HS-5 (cell line): ENCODE measurements around the gene BCAS1.
"Not testable (repeated sequence)": the region's sequence is repeated elsewhere in the genome, so short reads cannot be mapped to it uniquely, and the experiment has no call there.

Experiments
- DNase-seq: peaks from one replicate; pipeline ENCODE4 v3.0.0-alpha.2; 2012; ENCODE audit warnings: low read depth

The BCAS1 gene

DNA sequence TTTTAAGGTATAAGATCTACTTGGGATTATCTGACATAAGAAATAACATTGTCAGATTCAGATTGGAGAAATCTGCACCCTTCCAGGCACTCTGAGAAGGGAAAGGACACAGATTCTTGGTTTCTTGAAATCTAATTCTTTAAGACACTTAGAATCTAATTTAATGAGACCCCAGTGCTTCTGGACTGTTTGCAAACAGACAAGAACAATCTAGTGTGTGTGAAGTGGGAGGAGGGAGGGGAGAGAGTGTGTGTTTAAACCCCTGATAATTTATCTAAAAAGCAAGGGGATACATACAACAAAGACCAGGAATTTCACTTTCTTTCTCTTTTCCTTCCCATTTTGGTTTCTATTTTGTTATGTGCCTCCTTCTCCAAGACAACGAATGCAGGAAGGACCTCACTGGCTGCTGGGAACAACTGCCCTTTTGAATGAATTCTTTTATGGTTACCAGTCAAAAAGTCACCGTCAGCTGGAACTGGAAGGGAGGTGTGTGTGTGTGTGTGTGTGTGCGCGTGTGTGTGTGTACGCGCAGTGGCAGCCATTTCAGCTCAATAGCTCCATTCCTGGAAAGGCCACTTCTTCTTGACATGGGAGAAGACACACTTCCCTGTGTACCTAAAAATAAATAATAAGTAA, 129.4 kb downstream of the BCAS1 start:
- peak; percentile 98 for DNase-seq

DNA sequence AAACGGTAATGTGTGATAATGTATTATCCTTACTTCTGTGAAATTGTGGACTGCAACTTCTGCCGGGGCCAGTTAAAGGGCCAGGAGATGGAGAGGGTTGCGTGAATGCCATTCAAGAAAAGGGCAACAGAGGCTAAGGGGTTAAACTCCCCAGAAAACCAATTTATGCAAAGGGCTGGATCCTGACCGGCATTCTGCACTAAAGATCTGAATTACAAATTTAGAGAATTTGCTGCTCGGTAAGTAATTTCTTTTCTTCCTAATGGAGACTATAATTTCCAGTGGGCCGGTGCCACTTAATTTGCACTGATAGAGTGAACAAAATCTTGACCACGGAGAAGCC, 130.1 kb downstream of the BCAS1 start:
- DNase-seq, result no peak

GRCh38 chr20:53939572-53940359, 130.6 kb downstream of the BCAS1 start:
- peak; percentile 100 for DNase-seq

DNA sequence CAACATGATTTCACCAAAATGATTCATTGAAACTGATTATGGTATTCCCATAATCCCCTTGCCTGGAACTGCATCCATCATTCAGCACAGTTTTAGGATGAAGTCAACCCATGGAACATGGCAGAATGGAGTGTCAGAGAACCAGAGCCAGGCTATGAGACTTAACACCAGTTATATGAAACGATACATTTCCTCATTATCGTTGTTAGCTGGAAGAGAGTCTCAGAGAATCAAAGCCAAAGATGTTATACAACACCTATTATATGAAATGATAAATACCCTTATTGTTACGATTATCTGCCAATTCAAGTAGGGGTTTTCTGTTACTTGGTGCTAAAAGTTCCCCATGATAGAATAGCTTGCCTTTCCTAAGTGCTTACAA, 131.2 kb downstream of the BCAS1 start:
- no peak for DNase-seq

- DNase-seq, result no peak
Observed at GRCh38 chr20:53938739-53939138, 131.7 kb downstream of the BCAS1 start.

DNA sequence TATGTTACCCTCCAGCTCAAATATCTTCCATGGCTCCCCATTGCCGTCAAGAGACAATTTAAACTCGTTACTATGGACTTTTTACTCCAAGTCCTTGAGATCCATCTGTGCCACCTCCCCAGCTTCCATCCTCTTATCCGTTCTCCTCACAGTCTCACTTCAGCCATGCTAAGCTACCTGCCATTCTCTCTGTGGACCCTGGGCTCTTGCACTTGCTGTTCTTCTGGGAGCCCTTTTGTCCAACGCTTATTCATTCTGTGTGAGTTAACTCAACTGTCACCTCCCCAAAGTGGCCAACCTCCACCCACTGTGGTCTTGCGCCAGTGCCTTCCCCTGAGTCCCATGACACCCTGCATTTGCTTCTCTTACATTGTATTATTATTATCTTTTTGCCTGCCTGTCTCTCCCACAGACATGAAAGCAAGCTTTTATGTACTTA, 132.4 kb downstream of the BCAS1 start:
- DNase-seq, result no peak

- DNase-seq, result no peak
Observed at GRCh38 chr20:53937339-53937741, 133.1 kb downstream of the BCAS1 start.

DNA sequence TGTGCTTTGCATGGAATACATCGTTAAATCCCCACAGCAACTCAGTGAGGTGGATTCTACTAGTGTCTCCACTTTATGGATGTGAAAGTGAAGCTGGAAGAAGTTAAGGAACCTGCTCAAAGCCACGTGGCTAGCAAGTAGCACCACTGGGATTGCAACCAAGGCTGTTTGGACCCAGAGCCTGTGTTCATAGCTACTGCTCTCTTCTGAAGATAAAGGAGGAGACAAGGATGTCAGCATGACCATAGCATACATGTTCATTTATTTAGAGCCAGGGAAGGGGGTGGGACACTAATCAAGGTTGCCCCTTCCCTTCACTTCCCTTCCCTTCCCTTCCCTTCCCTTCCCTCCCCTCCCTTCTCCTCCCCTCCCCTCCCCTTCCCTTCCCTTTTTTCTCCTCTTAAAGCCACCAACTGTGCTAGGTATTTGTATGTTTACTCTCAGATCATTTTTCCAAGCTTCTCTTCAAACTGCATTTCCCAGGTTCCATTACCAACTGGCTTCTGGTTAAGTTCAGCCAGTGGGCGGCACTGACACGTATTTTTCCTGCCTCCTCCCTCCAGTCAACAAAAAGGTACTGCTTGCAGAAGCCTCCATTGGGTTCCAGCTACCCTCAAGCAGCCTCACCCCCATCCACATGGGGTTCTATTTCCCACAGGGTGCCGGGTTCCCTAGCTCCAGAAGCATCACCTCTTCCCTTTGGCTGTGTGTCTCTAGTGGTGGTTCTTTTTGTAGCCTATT, 134.9 kb downstream of the BCAS1 start:
- no peak for DNase-seq

- DNase-seq, result peak; percentile 99
Observed at GRCh38 chr20:53934421-53935343, 135.7 kb downstream of the BCAS1 start.

GRCh38 chr20:53933232-53933846, 137.1 kb downstream of the BCAS1 start:
- DNase-seq, result no peak

GRCh38 chr20:53932655-53933192, 137.7 kb downstream of the BCAS1 start:
- not testable (repeated sequence) for DNase-seq

GRCh38 chr20:53931597-53931996, 138.8 kb downstream of the BCAS1 start:
- DNase-seq, result no peak

GRCh38 chr20:53930651-53931504, 139.5 kb downstream of the BCAS1 start:
- peak; percentile 94 for DNase-seq

DNA sequence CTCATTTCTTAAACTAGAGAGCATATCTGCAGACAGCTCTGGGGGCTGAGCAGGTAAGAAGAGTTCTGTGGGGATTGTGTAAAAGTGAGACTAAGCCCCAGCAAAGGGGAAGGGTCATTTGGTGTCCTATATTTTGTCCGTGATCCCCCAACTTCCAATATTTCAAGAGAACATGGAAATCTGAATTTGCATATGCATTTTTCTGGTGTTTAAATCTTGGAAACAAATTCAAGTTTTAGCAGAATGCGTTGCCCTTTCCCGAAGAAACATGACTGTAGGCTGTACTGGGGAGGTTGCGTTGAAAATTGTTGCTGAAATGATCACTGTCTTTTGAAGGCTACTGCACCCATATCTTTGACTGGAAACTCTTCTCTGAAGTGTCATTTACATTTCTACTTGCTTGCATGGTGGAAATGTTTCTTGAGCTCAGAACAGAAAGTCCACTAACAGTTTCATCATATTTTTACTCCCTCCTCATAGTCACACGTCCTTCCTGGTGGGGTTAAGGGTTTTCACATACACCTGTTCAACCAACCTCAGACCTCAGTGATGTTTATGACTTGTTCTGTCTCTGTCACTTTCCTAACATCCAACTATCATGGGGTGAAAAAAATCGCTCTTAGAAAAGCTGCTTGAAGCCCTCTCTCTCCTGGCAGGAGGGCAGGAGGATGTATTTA, 140.3 kb downstream of the BCAS1 start:
- no peak for DNase-seq

DNA sequence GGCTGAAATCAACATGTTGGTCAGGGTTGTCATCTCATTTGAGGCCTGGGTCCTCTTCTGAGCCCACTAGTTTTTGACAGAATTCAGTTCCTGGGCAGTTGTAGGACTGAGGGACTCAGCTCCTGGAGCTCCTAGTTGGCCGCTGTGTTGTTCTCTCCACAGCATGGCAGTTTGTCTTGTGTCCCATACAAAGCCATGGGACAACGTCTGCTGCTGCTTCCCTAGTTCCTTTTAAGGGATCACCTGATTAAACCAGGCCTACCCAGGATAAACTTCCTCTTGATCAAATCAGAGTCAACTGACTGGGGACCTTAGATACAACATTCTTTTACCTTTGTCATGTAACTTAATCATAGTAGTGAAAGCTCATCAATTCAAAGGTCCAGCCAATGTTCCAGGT, 141.0 kb downstream of the BCAS1 start:
- no peak for DNase-seq

DNA sequence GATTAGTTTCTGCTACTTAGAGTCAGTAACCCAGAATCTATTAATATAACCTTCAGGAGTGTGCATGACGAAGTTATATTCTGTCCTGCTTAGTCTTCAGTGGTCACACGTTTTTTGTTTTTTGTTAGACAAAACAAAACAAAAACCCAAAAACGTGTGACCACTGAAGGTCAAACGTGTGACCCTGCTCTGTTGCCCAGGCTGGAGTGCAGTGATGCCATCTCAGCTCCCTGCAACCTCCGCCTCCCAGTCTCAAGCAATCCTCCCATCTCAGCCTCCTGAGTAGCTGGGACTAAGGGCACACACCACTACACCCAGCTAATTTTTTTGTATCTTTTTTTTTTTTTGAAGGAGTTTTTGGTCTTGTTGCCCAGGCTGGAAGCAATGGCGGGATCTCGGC, 142.4 kb downstream of the BCAS1 start:
- DNase-seq, result no peak

DNA sequence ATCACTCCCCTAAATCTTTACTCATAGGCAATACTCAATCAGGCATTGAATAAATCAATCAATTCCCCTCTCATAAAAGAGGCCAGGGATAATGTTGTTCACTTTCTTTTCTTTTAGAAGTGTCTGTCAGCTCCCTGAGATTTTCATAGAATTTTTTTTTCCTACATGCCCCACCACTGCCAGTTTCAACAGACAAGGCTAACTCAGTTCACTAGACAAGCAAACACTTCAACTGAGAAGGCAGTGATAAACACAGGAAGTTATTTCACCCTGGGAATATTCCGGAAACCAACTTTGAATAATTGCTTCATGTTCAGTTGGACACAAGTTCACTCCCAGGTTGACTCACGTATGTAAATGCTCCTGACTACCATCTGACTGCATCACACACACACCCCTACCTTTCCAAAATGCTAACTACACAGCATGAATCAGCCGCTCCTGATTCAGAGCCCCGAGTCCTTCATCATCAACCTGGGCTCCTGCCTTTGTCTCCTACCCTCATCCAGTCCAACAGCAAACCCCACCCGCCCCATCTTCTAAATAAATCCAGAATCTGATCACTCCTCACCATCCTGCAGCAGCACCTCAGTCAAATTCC, 143.9 kb downstream of the BCAS1 start:
- DNase-seq, result peak; percentile 100

DNA sequence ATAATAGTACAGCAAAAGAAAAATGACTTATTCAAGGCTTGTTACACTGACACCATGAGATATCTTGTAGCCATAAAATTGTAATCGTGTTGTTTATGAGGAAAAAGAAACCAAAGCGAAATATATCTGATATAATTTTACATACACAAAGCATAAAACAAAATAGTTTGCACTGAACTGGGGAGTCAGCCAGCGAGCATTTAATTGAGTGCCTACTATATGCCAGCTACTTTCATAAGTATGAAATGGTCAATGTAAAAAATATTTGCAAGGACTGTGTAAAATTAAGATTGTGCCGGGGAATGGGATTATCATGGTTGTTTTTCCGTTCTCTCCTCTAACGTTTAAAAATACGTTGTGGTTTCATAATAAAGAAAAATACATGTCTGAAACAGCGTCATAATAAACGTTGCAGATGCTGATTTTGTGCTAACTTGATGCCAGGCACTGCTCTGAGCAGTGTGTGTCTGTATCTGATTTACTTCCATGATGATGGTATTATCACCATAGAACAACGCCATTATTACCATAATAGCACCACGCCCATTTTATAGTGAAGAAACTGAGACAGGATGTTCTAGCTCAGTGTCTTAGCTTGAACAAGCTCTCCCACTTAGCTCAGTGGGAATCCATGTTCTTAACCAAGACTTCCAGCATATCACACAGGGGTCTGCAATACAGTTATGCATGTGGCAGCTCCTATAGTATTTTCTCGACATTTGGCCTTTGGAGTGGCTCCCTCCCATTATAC, 144.6 kb downstream of the BCAS1 start:
- DNase-seq, result no peak
